Coronary artery (tissue), 2 donors: ENCODE results near the gene UBC.
"Not testable (repeated sequence)": the region's sequence is repeated elsewhere in the genome, so short reads cannot be mapped to it uniquely, and the experiment has no call there.

Source experiments
- DNase-seq: peaks from one replicate; pipeline ENCODE4 v3.0.0-alpha.2; 2017; ENCODE audit warnings: low spot score
- H3K27ac ChIP-seq, 2 donors: fragments of 200-600 bp; sonication (generic); one replicate each; pipeline ENCODE4 v1.5.1; 2016 to 2019
- H3K4me3 ChIP-seq: fragments of 200-600 bp; sonication (generic); 2 replicates; pipeline ENCODE4 v1.5.1; 2016; ENCODE audit warnings: mild to moderate bottlenecking, moderate library complexity
- TF ChIP-seq, protein P1 (sequence below): fragments of 200-600 bp; sonication (generic); IDR thresholded peaks from one replicate; pipeline ENCODE4 v1.5.1; 2019; ENCODE audit warnings: antibody characterized with exemption

The UBC gene

DNA sequence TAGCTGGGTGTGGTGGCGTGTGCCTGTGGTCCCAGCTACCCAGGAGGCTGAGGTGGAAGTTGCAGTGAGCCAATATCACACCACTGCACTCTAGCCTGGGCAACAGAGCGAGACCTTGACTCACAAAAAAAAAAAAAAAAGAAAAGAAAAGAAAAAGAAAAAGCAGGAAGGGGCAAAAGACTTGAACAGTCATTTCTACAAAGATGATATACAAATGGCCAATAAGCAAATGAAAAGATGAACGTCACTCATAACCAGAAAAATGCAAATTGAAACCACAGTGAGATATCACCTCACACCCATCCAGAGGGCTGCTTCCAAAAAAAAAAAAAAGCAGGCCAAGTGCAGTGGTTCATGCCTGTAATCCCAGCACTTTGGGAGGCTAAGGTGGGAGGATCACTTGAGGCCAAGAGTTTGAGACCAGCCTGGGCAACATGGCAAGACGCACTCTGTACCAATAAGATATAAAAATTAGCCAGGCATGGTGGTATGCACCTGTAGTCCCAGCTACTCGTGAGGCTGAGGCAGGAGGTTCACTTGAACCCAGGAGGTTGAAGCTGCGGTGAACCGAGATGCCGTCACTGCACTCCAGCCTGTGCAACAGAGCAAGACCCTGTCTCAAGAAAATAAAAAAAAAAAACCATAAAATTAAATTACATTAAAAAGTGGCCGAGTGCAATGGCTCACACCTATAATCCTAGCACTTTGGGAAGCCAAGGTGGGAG, 20.5 kb downstream of the UBC start:
- TF ChIP-seq, protein P1, sequence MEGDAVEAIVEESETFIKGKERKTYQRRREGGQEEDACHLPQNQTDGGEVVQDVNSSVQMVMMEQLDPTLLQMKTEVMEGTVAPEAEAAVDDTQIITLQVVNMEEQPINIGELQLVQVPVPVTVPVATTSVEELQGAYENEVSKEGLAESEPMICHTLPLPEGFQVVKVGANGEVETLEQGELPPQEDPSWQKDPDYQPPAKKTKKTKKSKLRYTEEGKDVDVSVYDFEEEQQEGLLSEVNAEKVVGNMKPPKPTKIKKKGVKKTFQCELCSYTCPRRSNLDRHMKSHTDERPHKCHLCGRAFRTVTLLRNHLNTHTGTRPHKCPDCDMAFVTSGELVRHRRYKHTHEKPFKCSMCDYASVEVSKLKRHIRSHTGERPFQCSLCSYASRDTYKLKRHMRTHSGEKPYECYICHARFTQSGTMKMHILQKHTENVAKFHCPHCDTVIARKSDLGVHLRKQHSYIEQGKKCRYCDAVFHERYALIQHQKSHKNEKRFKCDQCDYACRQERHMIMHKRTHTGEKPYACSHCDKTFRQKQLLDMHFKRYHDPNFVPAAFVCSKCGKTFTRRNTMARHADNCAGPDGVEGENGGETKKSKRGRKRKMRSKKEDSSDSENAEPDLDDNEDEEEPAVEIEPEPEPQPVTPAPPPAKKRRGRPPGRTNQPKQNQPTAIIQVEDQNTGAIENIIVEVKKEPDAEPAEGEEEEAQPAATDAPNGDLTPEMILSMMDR = no peak
- Histone ChIP-seq H3K4me3 (no peak overlapping the region), H3K27ac (no peak overlapping the region)
- DNase-seq = no peak

DNA sequence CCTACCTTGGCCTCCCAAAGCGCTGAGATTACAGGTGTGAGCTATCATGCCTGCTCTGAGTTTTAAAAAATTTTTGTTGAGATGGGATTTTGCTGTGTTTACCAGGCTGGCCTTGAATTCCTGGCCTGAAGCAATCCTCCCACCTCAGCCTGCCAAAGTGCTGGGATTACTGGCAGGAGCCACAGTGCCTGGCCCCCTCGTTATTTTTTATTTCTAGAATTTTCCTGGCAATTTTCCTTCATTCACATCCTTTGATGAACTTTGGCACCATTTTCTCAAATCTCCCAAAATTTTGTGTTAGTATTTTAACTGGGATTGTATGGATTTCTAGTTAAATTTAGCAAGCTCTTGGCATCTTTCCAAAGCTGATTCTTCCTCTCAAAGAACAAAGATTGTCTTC, 26.2 kb downstream of the UBC start:
- Histone ChIP-seq H3K27ac (no peak overlapping the region), H3K4me3 (no peak overlapping the region)
- no peak for DNase-seq
- TF ChIP-seq, protein P1 = no peak

DNA sequence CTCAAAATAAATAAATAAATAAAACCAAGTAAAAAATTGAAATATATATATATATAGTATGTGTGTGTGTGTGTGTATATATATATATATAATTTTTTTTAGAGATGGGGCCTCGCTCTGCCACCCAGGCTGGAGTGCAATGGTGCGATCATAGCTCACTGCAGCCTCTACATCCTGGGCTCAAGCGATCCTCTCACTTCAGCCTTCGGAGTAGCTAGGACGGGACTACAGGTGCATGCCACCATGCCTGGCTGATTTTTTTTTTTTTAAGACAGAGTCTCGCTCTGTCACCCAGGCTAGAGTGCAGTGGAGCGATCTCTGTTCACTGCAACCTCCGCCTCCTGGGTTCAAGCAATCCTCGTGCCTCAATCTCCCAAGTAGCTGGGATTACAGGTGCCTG, 26.7 kb downstream of the UBC start:
- not testable (repeated sequence) for H3K27ac ChIP-seq, DNase-seq, H3K4me3 ChIP-seq

DNA sequence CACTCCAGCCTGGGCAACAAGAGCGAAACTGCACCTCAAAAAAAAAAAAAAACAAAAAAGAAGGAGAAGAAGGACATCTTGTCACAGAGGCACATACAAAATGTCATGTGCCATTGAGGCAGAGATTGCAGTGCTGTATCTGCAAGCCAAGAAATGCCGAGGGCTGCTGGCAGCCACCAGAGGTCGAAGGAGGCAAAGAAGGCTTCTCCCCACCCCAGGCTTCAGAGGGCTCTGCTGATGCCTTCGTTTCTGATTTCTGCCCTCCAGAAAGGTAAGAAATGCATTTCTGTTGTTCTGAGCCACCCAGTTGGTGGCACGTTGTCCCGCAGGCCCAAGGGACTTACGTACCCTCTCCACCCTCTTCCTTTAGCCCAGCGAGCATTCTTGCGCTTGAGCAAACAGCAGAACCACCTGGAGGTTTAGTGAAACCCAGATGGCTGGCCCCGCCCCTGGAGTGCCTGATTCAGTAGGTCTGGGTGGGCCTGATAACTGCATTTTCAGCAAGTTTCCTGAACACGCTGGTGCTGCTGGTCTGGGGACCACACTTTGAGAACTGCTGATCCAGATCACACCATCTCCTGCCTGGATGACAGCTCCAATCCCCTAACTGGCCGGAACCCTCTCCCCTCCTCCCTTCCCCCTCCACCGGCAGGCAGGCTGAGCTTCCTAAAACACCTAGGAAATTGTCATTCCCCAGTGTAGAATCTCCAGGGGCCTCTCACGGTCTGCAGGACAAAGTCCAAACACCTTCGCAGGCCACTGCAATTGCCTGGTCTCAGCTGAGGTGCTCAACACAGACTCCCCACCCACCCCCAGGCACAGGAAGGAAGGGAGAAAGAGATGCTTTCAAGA, 29.6 kb downstream of the UBC start:
- TF ChIP-seq, protein P1 = no peak
- Histone ChIP-seq H3K4me3 (no peak overlapping the region), H3K27ac (no peak overlapping the region)
- DNase-seq = no peak

DNA sequence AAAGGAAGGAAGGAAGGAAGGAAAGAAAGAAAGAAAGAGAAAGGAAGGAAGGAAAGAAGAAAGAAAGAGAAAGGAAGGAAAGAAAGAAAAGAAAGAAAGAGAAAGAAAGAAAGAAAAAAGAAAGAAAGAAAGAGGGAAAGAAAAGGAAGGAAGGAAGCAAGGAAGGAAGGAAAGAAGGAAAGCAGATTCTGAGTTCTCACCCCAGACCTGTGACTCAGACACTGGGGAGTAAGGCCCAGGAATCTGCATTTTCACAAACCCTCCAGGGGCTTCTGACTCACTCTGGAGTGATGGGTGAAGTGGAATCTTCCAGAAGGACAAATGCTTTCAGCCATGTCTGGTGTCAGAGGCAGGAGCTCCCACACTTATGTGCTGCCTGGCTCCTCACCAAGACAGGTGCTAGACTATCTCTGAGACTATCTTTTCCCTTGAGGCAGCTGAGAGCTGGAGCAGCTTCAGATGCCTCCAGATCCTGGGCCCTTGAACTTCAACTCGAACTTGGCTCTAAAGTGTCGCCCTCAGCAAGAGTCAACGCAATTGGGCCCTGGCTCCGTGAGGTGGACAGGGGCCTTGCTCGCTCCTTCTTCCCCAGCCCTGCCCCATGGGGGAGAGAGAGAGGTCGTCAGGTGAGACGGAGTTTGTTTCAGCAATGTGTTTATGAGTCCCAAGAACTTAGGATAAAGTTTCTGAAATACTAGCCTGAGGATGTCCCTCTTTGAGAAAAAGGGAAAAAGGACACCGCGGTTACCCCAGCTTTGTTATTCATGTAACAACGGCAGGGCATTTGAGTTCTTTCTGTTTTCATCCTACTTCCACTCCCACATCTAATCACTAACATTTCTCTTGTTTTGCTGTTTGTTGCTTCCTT, 31.0 kb downstream of the UBC start:
- H3K27ac ChIP-seq = no peak overlapping the region
- TF ChIP-seq, protein P1 = no peak
- no peak for DNase-seq

DNA sequence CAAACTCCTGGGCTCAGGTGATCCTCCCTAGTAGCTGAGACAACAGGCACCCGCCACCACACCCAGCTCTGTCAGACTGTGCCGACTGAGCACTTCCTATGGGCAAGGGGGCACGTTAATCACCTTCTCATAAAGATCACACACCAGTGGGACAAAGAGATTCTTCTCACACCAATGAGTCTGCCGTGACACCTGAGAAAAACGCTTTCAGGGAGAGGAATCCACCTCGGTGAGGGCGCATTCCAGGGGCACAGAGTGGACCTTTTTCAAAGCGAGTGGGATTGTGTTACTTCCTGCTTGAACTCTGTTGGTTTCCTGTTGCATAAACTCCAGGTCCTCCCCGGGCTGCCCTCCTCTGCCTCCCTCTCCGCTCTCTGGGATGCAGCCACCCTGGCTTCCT, 33.3 kb downstream of the UBC start:
- TF ChIP-seq, protein P1 = no peak
- Histone ChIP-seq H3K4me3 (no peak overlapping the region), H3K27ac (no peak overlapping the region)
- DNase-seq = no peak

More for the DNA sequence above, 31.0 kb downstream of the UBC start:
- H3K4me3 ChIP-seq = no peak overlapping the region

DNA sequence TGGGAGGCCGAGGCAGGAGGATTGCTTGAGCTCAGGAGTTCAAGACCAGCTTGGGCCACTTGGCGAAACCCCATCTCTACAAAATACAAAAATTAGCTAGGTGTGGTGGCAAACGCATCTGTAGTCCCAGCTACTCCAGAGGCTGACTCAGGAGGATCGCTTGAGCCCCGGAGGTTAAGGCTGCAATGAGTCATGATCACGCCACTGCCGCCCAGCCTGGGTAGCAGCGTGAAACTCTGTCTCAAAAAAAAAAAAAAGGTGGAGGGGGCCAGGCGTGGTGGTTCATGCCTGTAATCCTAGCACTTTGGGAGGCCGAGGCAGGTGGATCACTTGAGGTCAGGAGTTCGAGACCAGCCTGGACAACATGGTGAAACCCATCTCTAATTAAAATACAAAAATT, 34.1 kb downstream of the UBC start:
- H3K4me3 ChIP-seq, DNase-seq, H3K27ac ChIP-seq: not testable (repeated sequence)
